Measurements from ENCODE around the gene ZDHHC16. TPM values are rescaled to one million over a fixed set of nuclear protein-coding genes. Genes with fewer than 3 reads are reported as not detected.

The ZDHHC16 gene
- total RNA-seq, 2 experiments from 2014 or later = 31.0 to 38.4 TPM

GRCh38 chr10:97427571-97428179, 18.3 kb upstream of the ZDHHC16 start:
- peaks cover 17% of the 10 kb centered on the region; the same call in 1 of the 2 replicates for H4K20me1 ChIP-seq (ENCODE audit: insufficient read depth, low read length)
- H3K9me3 ChIP-seq (ENCODE audit: low read length) = no peaks in the 10 kb centered on the region
- DNase-seq (ENCODE audit: low spot score) = no peak
- ChIA-PET POLR2A (interaction anchor here (0.6 to 2.3 kb wide), 6 partner anchors 9 to 235 kb away, joined by 3 to 8 read pairs (median 4); partner anchors contain the start of gene RRP12), CTCF (ENCODE audit: unreplicated experiment) (no interaction called here)
- peaks cover 17% of the 10 kb centered on the region for H3K4me1 ChIP-seq (ENCODE audit: insufficient read depth, low read length, poor library complexity, severe bottlenecking)
- BruUV-seq (replicated peaks) = TSS peak; percentile 56
- no peaks in the 10 kb centered on the region for H3K9me2 ChIP-seq (ENCODE audit: insufficient read depth, low read length)
- intact Hi-C loops (cut with micrococcal nuclease; ENCODE audit: unreplicated experiment) = loop anchor here (1.0 to 2.0 kb wide), 2 partner anchors 17 to 20 kb away; no protein-coding TSS in a partner anchor
- H3K27ac ChIP-seq (ENCODE audit: low read depth, low read length, poor library complexity, severe bottlenecking) = peak overlapping the region; percentile 70
- peak overlapping the region; percentile 87 for H3K4me3 ChIP-seq (ENCODE audit: low read depth, low read length, poor library complexity, severe bottlenecking)
- no peak overlapping the region for H2AFZ ChIP-seq (ENCODE audit: low read length)
- peaks cover 56% of the 10 kb centered on the region for H3K79me2 ChIP-seq (ENCODE audit: insufficient read depth, low read depth, low read length)
- H3K4me2 ChIP-seq (ENCODE audit: low read length) = peak overlapping the region; percentile 92
- peaks cover 55% of the 10 kb centered on the region for H3K36me3 ChIP-seq (ENCODE audit: insufficient read depth, low read length)
- TF ChIP-seq CTCF (conservative IDR thresholded peaks at IDR 0.05; ENCODE audit: low read length) = no peak
- no peak for TF ChIP-seq EZH2phosphoT487 (IDR thresholded peaks at IDR 0.05; ENCODE audit: borderline replicate concordance, low read depth, low read length)

- DNase-seq (ENCODE audit: low spot score) = no peak
- Histone ChIP-seq H3K9me2 (ENCODE audit: insufficient read depth, low read length) (no peaks in the 10 kb centered on the region), H3K9me3 (ENCODE audit: low read length) (no peaks in the 10 kb centered on the region), H3K4me1 (ENCODE audit: insufficient read depth, low read length, poor library complexity, severe bottlenecking) (peaks cover 21% of the 10 kb centered on the region), H2AFZ (ENCODE audit: low read length) (no peak overlapping the region), H3K36me3 (ENCODE audit: insufficient read depth, low read length) (peaks cover 59% of the 10 kb centered on the region), H3K4me2 (ENCODE audit: low read length) (peak overlapping the region; percentile 92), H3K4me3 (ENCODE audit: low read depth, low read length, poor library complexity, severe bottlenecking) (peak overlapping the region; percentile 87), H3K79me2 (ENCODE audit: insufficient read depth, low read depth, low read length) (peaks cover 56% of the 10 kb centered on the region), H4K20me1 (ENCODE audit: insufficient read depth, low read length) (peaks cover 17% of the 10 kb centered on the region; the same call in 1 of the 2 replicates), H3K27ac (ENCODE audit: low read depth, low read length, poor library complexity, severe bottlenecking) (peak overlapping the region; percentile 70)
- intact Hi-C loops (cut with micrococcal nuclease; ENCODE audit: unreplicated experiment) = loop anchor here (2.0 kb wide), 1 partner anchor 16 kb away; no protein-coding TSS in a partner anchor
- POLR2A ChIA-PET = interaction anchor here (0.6 to 2.3 kb wide), 3 partner anchors 10 to 150 kb away, joined by 3 to 8 read pairs (median 5); no protein-coding TSS in a partner anchor
- CTCF ChIA-PET (ENCODE audit: unreplicated experiment) = no interaction called here
- no peak for TF ChIP-seq CTCF (conservative IDR thresholded peaks at IDR 0.05; ENCODE audit: low read length)
- no peak for TF ChIP-seq EZH2phosphoT487 (IDR thresholded peaks at IDR 0.05; ENCODE audit: borderline replicate concordance, low read depth, low read length)
- no TSS peak for BruUV-seq (replicated peaks)
Observed at GRCh38 chr10:97428572-97428981, 17.4 kb upstream of the ZDHHC16 start.

GRCh38 chr10:97434055-97434454, 11.9 kb upstream of the ZDHHC16 start:
- Histone ChIP-seq H2AFZ (ENCODE audit: low read length) (no peak overlapping the region), H3K4me2 (ENCODE audit: low read length) (no peak overlapping the region), H4K20me1 (ENCODE audit: insufficient read depth, low read length) (no peaks in the 10 kb centered on the region), H3K4me1 (ENCODE audit: insufficient read depth, low read length, poor library complexity, severe bottlenecking) (peaks cover 5% of the 10 kb centered on the region), H3K9me3 (ENCODE audit: low read length) (no peaks in the 10 kb centered on the region), H3K79me2 (ENCODE audit: insufficient read depth, low read depth, low read length) (peaks cover 21% of the 10 kb centered on the region), H3K9me2 (ENCODE audit: insufficient read depth, low read length) (no peaks in the 10 kb centered on the region), H3K36me3 (ENCODE audit: insufficient read depth, low read length) (peaks cover 92% of the 10 kb centered on the region), H3K4me3 (ENCODE audit: low read depth, low read length, poor library complexity, severe bottlenecking) (no peak overlapping the region), H3K27ac (ENCODE audit: low read depth, low read length, poor library complexity, severe bottlenecking) (peak overlapping the region; percentile 4)
- intact Hi-C loops (cut with micrococcal nuclease; ENCODE audit: unreplicated experiment) = no loop called here
- BruUV-seq (replicated peaks) = no TSS peak
- no peak for DNase-seq (ENCODE audit: low spot score)
- ChIA-PET POLR2A (interaction anchor here (0.7 kb wide), 2 partner anchors 47 to 66 kb away, joined by 3 to 4 read pairs; no protein-coding TSS in a partner anchor), CTCF (ENCODE audit: unreplicated experiment) (interaction anchor here (1.0 kb wide), 1 partner anchor 297 kb away, joined by 3 read pairs; no protein-coding TSS in a partner anchor)
- no peak for TF ChIP-seq EZH2phosphoT487 (IDR thresholded peaks at IDR 0.05; ENCODE audit: borderline replicate concordance, low read depth, low read length)
- no peak for TF ChIP-seq CTCF (conservative IDR thresholded peaks at IDR 0.05; ENCODE audit: low read length)

Measured in OCI-LY7 (cell line).